GM19239 (cell line): Measurements from ENCODE around the gene ATP10A.

Experiments
- DNase-seq: peaks from one replicate; pipeline ENCODE4 v3.0.0; 2011; ENCODE audit warnings: low spot score; ENCODE audit not compliant: insufficient read length
- FAIRE-seq: peaks from 2 replicates; lab custom pipeline; 2011; peaks lifted over from hg19 to GRCh38; lab: Jason Lieb, UNC

ATP10A gene

GRCh38 chr15:25832158-25832557 is 31.0 kb downstream of the ATP10A start:
- FAIRE-seq (no peak), DNase-seq (no peak)

DNA sequence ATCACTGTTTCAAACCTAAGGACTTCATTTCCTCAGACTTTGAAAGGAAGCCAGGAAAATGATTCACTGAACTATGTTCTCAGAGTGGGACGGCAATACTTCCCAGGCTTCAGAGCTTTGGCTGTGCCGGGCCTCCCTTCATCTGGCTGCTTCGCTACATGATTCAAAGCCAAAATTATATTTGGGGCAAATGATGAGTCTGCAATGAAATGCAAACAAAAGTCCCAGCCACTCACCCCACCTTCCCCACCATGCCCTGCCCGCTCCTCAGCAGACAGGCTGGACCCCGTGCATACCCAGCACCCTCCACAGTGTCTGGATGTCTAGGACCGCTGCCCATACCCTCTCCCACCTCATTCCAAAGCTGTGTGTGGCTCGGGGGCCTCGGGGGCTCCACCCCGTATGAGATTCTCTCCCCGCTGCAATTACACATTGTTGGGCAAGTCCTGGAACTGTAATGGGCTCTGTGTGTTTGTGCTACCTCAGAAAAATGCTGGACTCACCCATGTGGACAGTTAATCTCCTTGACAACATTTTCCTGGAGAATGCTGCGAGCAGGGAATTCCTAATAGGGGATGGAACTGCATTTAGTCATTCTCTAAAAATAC is 32.2 kb downstream of the ATP10A start:
- DNase-seq: no peak
- no peak for FAIRE-seq

DNA sequence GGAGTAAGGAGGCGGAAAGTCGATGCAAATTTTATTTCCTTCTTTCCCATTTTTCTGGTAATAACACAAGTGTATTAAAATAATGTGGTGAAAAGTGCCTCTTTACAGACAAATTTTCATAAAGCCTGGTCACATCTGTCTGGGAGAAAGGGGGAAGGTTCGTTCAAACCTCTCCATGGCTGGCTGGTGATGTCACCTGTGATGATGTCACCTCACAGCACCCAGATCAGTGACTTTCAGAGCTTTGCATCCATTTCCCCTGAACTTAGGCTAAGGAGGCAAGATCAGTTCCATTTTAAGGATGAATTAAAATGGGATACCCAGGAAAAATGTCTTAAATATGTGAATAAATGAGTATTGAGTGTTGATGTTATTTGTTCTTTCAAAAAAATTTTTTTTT is 34.1 kb downstream of the ATP10A start:
- FAIRE-seq (no peak), DNase-seq (no peak)

- FAIRE-seq (no peak), DNase-seq (no peak)
Observed at GRCh38 chr15:25825207-25825606, 37.9 kb downstream of the ATP10A start.

DNA sequence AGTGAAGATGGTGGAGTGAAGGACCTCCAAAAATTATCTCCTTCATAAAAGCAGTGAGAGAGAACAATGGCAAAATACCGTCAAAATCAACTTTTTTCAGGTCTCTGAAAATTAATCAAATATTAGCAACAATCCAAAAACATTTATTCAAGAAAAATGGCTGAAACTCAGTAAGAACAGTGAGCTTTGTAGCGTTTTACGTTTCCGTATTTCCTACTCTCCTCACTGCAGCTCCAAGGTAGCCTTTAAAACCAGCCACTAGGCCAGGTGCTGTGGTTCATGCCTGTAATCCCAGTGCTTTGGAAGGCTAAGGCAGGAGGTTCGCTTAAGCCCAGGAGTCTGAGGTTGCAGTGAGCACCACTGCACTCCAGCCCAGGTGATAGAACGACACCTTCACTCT is 38.5 kb downstream of the ATP10A start:
- DNase-seq: no peak
- no peak for FAIRE-seq

GRCh38 chr15:25812845-25813244 is 50.3 kb downstream of the ATP10A start:
- FAIRE-seq: no peak

DNA sequence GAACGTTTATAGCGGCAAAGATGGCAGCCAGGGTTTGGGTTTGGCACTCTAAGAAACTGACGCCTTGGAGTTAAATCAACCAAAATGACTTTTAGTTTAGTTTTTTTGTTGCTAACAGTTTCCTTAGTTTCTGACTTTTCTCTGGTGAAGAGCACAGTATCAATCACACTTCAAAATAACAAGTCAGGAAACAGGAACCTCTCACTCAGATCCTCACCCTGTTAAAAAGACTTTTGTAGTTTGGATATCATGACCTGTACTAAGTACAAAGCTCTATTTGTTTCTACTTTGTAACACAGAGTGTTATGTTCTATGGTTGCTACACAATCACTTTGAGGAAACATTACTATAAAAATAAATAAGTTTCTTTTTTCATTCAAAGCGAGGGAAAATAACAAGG is 51.1 kb downstream of the ATP10A start:
- no peak for FAIRE-seq
- no peak for DNase-seq

More at GRCh38 chr15:25812845-25813244, 50.3 kb downstream of the ATP10A start:
- no peak for DNase-seq

GRCh38 chr15:25811481-25811906 is 51.6 kb downstream of the ATP10A start:
- no peak for FAIRE-seq

DNA sequence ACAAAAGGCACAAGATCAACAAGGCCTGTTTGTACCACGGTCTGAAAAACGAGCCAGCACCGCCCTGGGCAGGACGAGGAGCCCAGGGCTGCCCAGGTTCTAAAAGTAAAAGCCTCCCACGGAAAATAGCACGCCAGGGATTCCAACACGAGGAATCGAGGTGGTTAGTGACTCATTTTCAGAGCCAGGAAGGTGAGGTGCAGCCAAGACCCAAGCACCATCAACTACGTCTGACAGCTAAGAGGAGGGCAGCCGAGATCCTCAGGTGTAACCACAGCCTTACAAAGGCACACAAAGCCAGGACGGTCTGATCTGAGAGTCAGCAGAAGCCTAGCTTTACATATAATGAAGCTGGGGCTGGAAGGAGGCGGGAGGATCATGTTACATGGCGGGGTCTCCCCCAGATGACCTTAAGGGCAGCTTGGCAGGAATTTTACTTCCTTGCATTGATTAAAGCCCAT is 52.5 kb downstream of the ATP10A start:
- DNase-seq (no peak), FAIRE-seq (no peak)

More at GRCh38 chr15:25811481-25811906, 51.6 kb downstream of the ATP10A start:
- DNase-seq: peak; percentile 17

DNA sequence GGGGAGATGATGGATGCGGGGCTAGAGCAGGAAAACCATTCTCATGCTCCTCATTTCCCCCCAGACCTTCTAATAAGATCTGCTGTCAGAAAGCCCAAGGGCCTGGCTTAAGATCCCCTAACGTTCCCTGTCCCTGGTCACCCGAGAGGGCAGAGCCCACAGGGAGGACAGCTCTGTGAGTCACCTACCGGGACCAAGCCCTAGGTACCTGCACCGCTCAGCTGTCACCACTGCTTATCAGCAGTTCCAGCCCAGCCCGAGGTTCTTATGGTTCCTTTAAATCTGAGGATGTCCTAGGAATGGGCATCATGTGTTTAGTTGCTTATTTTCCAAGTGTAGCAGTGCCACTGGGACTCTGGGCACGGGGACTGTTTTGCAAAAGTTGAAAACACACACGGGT is 53.0 kb downstream of the ATP10A start:
- FAIRE-seq: no peak
- no peak for DNase-seq

GRCh38 chr15:25807063-25807462 is 56.1 kb downstream of the ATP10A start:
- DNase-seq: no peak
- no peak for FAIRE-seq

DNA sequence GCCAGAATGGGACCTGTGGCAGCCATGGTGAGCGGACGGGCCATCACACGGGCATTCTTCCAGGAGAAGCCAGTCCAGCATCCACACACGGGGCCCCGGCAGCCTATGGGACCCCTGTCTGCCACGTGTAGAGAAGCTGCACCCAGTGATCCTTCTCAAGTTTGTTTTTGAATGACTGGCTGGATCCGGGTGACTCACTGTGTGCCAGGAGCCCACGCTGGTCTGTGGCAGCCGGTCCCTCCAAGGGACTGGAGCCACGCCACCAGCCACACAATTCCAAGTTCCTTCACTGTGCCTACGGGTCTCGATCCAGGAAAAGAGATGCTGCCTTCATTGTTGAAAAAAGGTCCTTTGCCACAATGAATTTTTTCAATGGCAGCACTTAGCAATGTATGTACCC is 58.1 kb downstream of the ATP10A start:
- FAIRE-seq: no peak

DNA sequence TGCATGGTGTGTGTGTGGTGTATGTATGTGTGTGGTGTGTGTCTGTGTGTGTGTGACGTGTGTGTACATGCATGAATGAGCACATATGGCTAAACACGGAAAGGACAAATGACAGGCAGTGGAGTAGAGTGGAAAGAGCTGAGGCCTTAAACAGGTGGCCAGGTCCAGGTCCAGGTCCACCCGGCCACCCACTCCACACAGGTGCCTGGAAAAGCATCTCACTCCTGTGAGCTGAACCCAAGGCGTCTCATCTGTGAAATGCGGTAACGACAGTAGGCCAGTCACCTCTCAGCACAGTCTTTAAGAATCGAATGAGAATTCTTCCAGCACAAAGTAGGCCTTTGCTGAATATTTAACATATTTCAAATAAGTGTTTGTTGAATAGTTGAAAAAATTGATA is 58.7 kb downstream of the ATP10A start:
- FAIRE-seq (no peak), DNase-seq (no peak)

More for the DNA sequence above, 58.1 kb downstream of the ATP10A start:
- DNase-seq: no peak

DNA sequence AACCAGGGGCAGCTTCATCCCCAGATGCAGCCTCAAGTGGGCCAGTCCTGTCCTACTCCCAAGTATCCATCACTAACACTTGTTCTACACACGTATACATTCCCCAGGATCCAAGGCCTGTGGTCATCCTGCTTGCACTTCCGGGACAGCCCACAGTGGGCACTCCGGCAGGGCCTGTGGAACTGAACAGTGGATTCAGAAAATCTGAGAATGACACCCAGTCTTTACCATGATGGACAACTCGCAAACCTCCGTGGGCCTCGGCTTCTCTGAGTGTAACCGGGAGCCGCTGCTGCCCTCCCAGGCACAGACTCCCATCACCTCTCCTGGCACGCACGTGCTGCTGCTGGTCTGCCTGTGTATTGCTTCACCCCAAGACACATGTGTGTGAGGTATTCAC is 59.6 kb downstream of the ATP10A start:
- DNase-seq (no peak), FAIRE-seq (no peak)

DNA sequence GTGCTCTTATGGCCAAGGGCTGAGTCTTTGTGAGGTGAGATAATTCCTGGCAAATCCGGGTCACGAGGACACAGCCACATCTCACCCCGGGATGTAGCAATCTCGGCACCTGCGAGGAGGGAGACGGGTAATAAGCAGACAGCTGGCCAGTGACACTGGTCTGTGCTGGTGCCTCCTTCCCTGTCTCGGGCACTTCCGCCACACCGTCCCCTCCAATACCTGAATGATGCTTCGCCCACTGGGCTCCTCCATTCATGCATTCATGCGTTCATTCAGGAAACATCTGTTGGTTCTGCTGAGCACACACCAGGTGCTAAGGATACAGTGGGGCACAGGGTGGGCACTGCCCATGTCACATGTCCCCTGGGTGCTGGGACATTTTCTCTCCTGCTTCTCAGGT is 60.1 kb downstream of the ATP10A start:
- no peak for FAIRE-seq
- DNase-seq: no peak

GRCh38 chr15:25802285-25802830 is 60.8 kb downstream of the ATP10A start:
- DNase-seq (no peak), FAIRE-seq (no peak)

DNA sequence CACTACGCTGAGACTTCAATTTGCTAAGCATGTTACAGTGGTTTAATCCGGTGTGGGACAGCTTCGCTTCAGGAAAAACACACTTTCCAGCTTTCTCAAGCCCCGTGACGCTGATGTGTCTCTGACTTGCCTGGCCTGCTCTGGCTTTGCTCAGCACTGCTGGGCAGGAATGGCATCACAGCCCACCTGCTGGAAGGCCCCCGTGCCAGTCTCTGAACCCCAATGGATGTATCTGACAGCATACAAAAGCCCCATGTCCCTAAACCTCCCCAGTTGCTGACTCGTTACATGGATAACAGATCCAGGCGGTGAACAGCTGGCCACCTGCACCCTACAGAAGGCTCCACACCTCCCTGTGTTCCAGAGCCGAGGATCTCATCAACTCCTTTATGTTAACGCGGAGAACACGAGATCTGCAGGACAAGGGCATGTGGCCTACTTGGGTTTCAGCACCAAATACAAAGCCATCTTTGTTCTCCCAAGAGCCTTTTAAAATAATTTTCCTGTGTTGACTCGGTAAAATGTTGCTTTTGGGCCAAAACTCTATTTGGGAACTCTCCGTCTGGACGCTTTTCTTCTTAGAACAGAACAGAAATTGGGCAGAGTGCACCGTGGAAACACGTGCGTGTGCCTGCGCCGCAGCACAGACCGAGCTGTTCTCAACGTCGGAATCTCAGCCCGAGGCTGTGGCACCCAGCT is 61.4 kb downstream of the ATP10A start:
- FAIRE-seq: no peak
- DNase-seq: no peak

DNA sequence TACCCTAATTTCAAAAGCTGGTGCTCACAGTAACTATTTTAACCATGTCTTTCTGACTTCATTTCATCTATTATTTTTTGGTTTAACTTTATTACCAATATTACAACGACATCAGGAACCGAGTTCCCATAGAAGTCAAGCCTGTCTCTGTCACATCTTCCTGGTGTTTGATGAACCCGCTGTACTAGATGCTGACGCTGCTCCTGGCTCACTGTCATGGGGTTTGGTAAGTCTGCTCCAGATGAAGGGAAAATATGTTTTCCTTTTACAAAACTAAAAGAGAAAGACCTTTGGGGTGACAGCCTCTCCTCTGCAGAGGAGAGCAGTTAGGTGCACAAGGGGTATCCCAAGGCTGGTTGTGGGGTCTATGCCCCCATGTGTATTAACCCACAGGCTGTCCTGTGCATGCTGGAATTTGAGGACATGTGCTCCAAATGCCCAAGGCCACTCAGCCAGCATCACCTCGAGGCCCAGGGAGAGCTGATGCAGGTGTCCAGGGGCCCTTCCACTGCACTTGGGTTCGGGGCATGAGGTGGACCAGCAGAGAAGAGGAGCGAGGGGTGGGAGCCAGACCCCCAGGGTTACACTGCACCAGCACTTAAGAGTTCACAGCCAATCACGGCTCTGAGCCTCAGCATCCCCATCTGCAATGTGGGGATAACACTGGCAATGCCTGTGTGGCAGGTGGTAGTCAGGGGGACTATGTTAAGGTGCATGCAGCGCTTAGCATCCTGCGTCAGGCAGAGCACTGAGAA is 62.2 kb downstream of the ATP10A start:
- FAIRE-seq: no peak

GRCh38 chr15:25799906-25800700 is 63.0 kb downstream of the ATP10A start:
- DNase-seq (no peak), FAIRE-seq (no peak)

More for the DNA sequence above, 62.2 kb downstream of the ATP10A start:
- no peak for DNase-seq
